GM12891 (cell line): ENCODE measurements around the gene TAOK1.

Experiments
- PAX5 ChIP-seq: IDR thresholded peaks from 2 replicates; pipeline ENCODE4 v1.6.1; 2011; ENCODE audit warnings: low read length, moderate library complexity, mild to moderate bottlenecking; ENCODE audit not compliant: insufficient read depth, severe bottlenecking
- POLR2A ChIP-seq: IDR thresholded peaks from 2 replicates; pipeline ENCODE4 v1.6.1; 2011; ENCODE audit warnings: low read depth, low read length, control low read depth
- POLR2AphosphoS5 ChIP-seq: IDR thresholded peaks from 2 replicates; pipeline ENCODE4 v1.6.1; 2011; ENCODE audit warnings: low read depth, low read length, control low read depth
- TAF1 ChIP-seq: IDR thresholded peaks from 2 replicates; pipeline ENCODE4 v1.6.1; 2011; ENCODE audit warnings: low read depth, low read length, control low read depth

- TF ChIP-seq TAF1, result no peak
- no peak for TF ChIP-seq POLR2A
- no peak for TF ChIP-seq POLR2AphosphoS5
- no peak for TF ChIP-seq PAX5
These were observed 197.9 kb downstream of the TAOK1 start for GRCh38 chr17:29588017-29588561.
